ENCODE measurements around the gene ARID1A. TPM values are rescaled to one million over a fixed set of nuclear protein-coding genes. Genes with fewer than 3 reads are reported as not detected.
A peak's percentile ranks its signal among the peaks of the same experiment; 100 is the strongest.

Gene ARID1A
- total RNA-seq, 2 donors from 2014 or later: 49.6 to 76.2 TPM

GRCh38 chr1:26783646-26784022 is 87.8 kb downstream of the ARID1A start:
- H3K9ac ChIP-seq (ENCODE audit: low read depth in 2 of 2, low read length in 2 of 2): no peak overlapping the region
- peaks cover 20% of the 10 kb centered on the region for H3K4me1 ChIP-seq
- H3K36me3 ChIP-seq: peaks cover 12% of the 10 kb centered on the region

GRCh38 chr1:26784023-26784871 is 88.4 kb downstream of the ARID1A start:
- H3K9ac ChIP-seq (ENCODE audit: low read depth in 2 of 2, low read length in 2 of 2): peak overlapping the region in 1 of 2 donors; percentile 6
- H3K27ac ChIP-seq: peak overlapping the region; percentile 19

More at GRCh38 chr1:26783646-26784022, 87.8 kb downstream of the ARID1A start:
- no peak for TF ChIP-seq CTCF (IDR thresholded peaks at IDR 0.05)
- peak overlapping the region; percentile 19 for H3K27ac ChIP-seq
- no peaks in the 10 kb centered on the region for H3K27me3 ChIP-seq
- H3K9me3 ChIP-seq: no peaks in the 10 kb centered on the region
- H3K4me3 ChIP-seq: no peak overlapping the region
- intact Hi-C loops (cut with DNase I): loop anchor here (10.0 kb wide), 1 partner anchor 59 kb away; no protein-coding TSS in a partner anchor
- no peak for DNase-seq

GRCh38 chr1:26784886-26785285 is 89.1 kb downstream of the ARID1A start:
- Histone ChIP-seq H3K27ac (peak overlapping the region; percentile 19), H3K27me3 (no peaks in the 10 kb centered on the region), H3K9me3 (no peaks in the 10 kb centered on the region), H3K9ac (ENCODE audit: low read depth in 2 of 2, low read length in 2 of 2) (peak overlapping the region in 1 of 2 donors; percentile 6), H3K4me3 (no peak overlapping the region), H3K36me3 (no peaks in the 10 kb centered on the region), H3K4me1 (peaks cover 20% of the 10 kb centered on the region)
- DNase-seq: no peak
- intact Hi-C loops (cut with DNase I): loop anchor here (5.0 to 10.0 kb wide), 2 partner anchors 60 to 93 kb away; no protein-coding TSS in a partner anchor
- TF ChIP-seq CTCF (IDR thresholded peaks at IDR 0.05): no peak

More at GRCh38 chr1:26784023-26784871, 88.4 kb downstream of the ARID1A start:
- intact Hi-C loops (cut with DNase I): loop anchor here (10.0 kb wide), 1 partner anchor 59 kb away; no protein-coding TSS in a partner anchor
- Histone ChIP-seq H3K4me3 (no peak overlapping the region), H3K4me1 (peaks cover 20% of the 10 kb centered on the region), H3K9me3 (no peaks in the 10 kb centered on the region), H3K36me3 (peaks cover 6% of the 10 kb centered on the region), H3K27me3 (no peaks in the 10 kb centered on the region)
- DNase-seq: peak; percentile 87
- no peak for TF ChIP-seq CTCF (IDR thresholded peaks at IDR 0.05)

- no peaks in the 10 kb centered on the region for H3K9me3 ChIP-seq
- H3K4me1 ChIP-seq: peaks cover 20% of the 10 kb centered on the region
- peak; percentile 59 for DNase-seq
- no peaks in the 10 kb centered on the region for H3K27me3 ChIP-seq
- no peaks in the 10 kb centered on the region for H3K36me3 ChIP-seq
- H3K4me3 ChIP-seq: no peak overlapping the region
- peak overlapping the region in 1 of 2 donors; percentile 99 for H3K9ac ChIP-seq (ENCODE audit: low read depth in 2 of 2, low read length in 2 of 2)
- TF ChIP-seq CTCF (IDR thresholded peaks at IDR 0.05): no peak
- H3K27ac ChIP-seq: peak overlapping the region; percentile 98
- intact Hi-C loops (cut with DNase I): loop anchor here (5.0 to 10.0 kb wide), 2 partner anchors 61 to 94 kb away; no protein-coding TSS in a partner anchor
Observed at GRCh38 chr1:26785611-26786436, 90.0 kb downstream of the ARID1A start.
